H1 (cell line): ENCODE data around the gene SLC39A13. TPM values are rescaled to one million over a fixed set of nuclear protein-coding genes. Genes with fewer than 3 reads are reported as not detected.

Experiments
- CTCF ChIA-PET: fragments of 300-600 bp; sonication (Branson Sonifier 250); formaldehyde crosslinking; loops from one replicate; lab custom pipeline; 2021; ENCODE audit not compliant: partially characterized antibody; lab: Charles Lee
- POLR2A ChIA-PET: fragments of 300-600 bp; sonication (Branson Sonifier 250); formaldehyde crosslinking; loops from one replicate; lab custom pipeline; 2021; ENCODE audit warnings: inconsistent platforms; ENCODE audit not compliant: partially characterized antibody; lab: Charles Lee
- DNase-seq, 2 experiments: peaks; one replicate each; pipeline versions ENCODE4 v3.0.0 to v3.0.0-alpha.2; 2010 to 2022; ENCODE audit warnings: low spot score in 2 of 2, low read depth in 1 of 2, mixed read lengths in 1 of 2
- FAIRE-seq: peaks from 2 replicates; lab custom pipeline; 2011; peaks lifted over from hg19 to GRCh38; lab: Jason Lieb, UNC
- H2AFZ ChIP-seq: 2 replicates; pipeline ENCODE4 v1.8.1; 2012; ENCODE audit warnings: low read length, inconsistent platforms
- H2AK5ac ChIP-seq: 2 replicates; pipeline ENCODE4 v1.6.1; 2013; ENCODE audit warnings: low read depth, low read length
- H2BK120ac ChIP-seq: replicated peaks from 2 replicates; pipeline ENCODE3; 2013; ENCODE audit warnings: low read depth, low read length, inconsistent platforms
- H2BK12ac ChIP-seq: 2 replicates; pipeline ENCODE4 v1.6.1; 2013; ENCODE audit warnings: low read depth, low read length
- H2BK15ac ChIP-seq: 2 replicates; pipeline ENCODE4 v1.6.1; 2013; ENCODE audit warnings: low read length
- H2BK20ac ChIP-seq: 2 replicates; pipeline ENCODE4 v1.6.1; 2013; ENCODE audit warnings: low read length
- H2BK5ac ChIP-seq: 2 replicates; pipeline ENCODE4 v1.6.1; 2013; ENCODE audit warnings: low read depth, low read length
- H3K14ac ChIP-seq: 2 replicates; pipeline ENCODE4 v1.6.1; 2013; ENCODE audit warnings: inconsistent platforms; ENCODE audit not compliant: insufficient read length
- H3K18ac ChIP-seq: 2 replicates; pipeline ENCODE4 v1.6.1; 2013; ENCODE audit warnings: low read length; ENCODE audit errors: extremely low read depth
- H3K23ac ChIP-seq: 2 replicates; pipeline ENCODE4 v1.6.1; 2013; ENCODE audit warnings: inconsistent platforms; ENCODE audit not compliant: insufficient read length
- H3K23me2 ChIP-seq: 2 replicates; pipeline ENCODE4 v1.6.1; 2013; ENCODE audit warnings: low read depth, low read length
- H3K27ac ChIP-seq: 2 replicates; pipeline ENCODE4 v1.6.1; 2011; ENCODE audit warnings: low read depth, low read length, inconsistent platforms
- H3K27me3 ChIP-seq, 4 experiments: replicated peaks in 1 of 4; 1 replicate in 1 of 4; 2 replicates in 3 of 4; pipeline versions ENCODE4 v1.6.1 to v1.8.1; 2011 to 2013; ENCODE audit warnings: low read length in 3 of 4, mild to moderate bottlenecking in 3 of 4, inconsistent platforms in 2 of 4, mixed read lengths in 2 of 4, moderate library complexity in 1 of 4; ENCODE audit not compliant: control insufficient read depth in 3 of 4, insufficient read depth in 3 of 4; ENCODE audit errors: extremely low read depth in 1 of 4
- H3K36me3 ChIP-seq, 4 experiments: 2 replicates each; pipeline versions ENCODE4 v1.6.1 to v1.8.1; 2011 to 2013; ENCODE audit warnings: mild to moderate bottlenecking in 4 of 4, low read length in 3 of 4, moderate library complexity in 2 of 4, control low read depth in 1 of 4, inconsistent platforms in 1 of 4; ENCODE audit not compliant: insufficient read depth in 4 of 4, control insufficient read depth in 2 of 4
- H3K4ac ChIP-seq: replicated peaks from 2 replicates; pipeline ENCODE3; 2013; ENCODE audit warnings: low read length, low read depth, mixed read lengths, inconsistent platforms; ENCODE audit not compliant: insufficient read length
- H3K4me1 ChIP-seq, 4 experiments: replicated peaks in 1 of 4; 1 replicate in 1 of 4; 2 replicates in 3 of 4; pipeline versions ENCODE4 v1.6.1 to v1.8.1; 2011 to 2013; ENCODE audit warnings: low read length in 3 of 4, inconsistent platforms in 2 of 4, mixed read lengths in 1 of 4; ENCODE audit not compliant: insufficient read depth in 4 of 4, control insufficient read depth in 3 of 4
- H3K4me2 ChIP-seq, 2 experiments: 2 replicates each; pipeline versions ENCODE4 v1.6.1 to v1.8.1; 2011 to 2013; ENCODE audit warnings: low read depth in 2 of 2, low read length in 2 of 2, control low read depth in 1 of 2, inconsistent platforms in 1 of 2, mild to moderate bottlenecking in 1 of 2; ENCODE audit not compliant: insufficient read depth in 1 of 2
- H3K4me3 ChIP-seq, 4 experiments: fragments of 200-600, 300-600 bp in 1 of 4; sonication (generic), shearing (Covaris generic), sonication (Bioruptor Twin) in 1 of 4; 2 replicates each; pipeline versions ENCODE4 v1.5.1 to v1.8.1; 2011 to 2016; ENCODE audit warnings: low read length in 4 of 4, low read depth in 3 of 4, control low read depth in 2 of 4, inconsistent platforms in 2 of 4, mild to moderate bottlenecking in 2 of 4, mixed read lengths in 1 of 4, moderate library complexity in 1 of 4; ENCODE audit not compliant: insufficient read depth in 2 of 4; ENCODE audit errors: extremely low read depth in 1 of 4
- H3K56ac ChIP-seq: replicated peaks from 2 replicates; pipeline ENCODE3; 2013; ENCODE audit warnings: low read depth, mild to moderate bottlenecking, mixed read lengths, low read length, inconsistent platforms; ENCODE audit not compliant: insufficient read length
- H3K79me1 ChIP-seq: 2 replicates; pipeline ENCODE4 v1.6.1; 2013; ENCODE audit warnings: low read depth, low read length, control low read depth
- H3K79me2 ChIP-seq, 2 experiments: 2 replicates each; pipeline versions ENCODE4 v1.6.1 to v1.8.1; 2012 to 2013; ENCODE audit warnings: low read length in 2 of 2, mild to moderate bottlenecking in 2 of 2, inconsistent platforms in 1 of 2; ENCODE audit not compliant: insufficient read depth in 2 of 2, control insufficient read depth in 1 of 2
- H3K9ac ChIP-seq, 4 experiments: replicated peaks in 1 of 4; 1 replicate in 1 of 4; 2 replicates in 3 of 4; pipeline versions ENCODE4 v1.6.1 to v1.8.1; 2011 to 2013; ENCODE audit warnings: low read depth in 3 of 4, low read length in 3 of 4, control low read depth in 2 of 4, mild to moderate bottlenecking in 2 of 4, moderate library complexity in 2 of 4, inconsistent platforms in 1 of 4; ENCODE audit errors: extremely low read depth in 1 of 4
- H3K9me3 ChIP-seq, 2 experiments: 2 replicates each; pipeline versions ENCODE4 v1.6.1 to v1.8.1; 2012 to 2013; ENCODE audit warnings: mild to moderate bottlenecking in 2 of 2, moderate library complexity in 2 of 2, control low read depth in 1 of 2, inconsistent platforms in 1 of 2, low read depth in 1 of 2, low read length in 1 of 2, mixed read lengths in 1 of 2; ENCODE audit not compliant: insufficient read depth in 2 of 2
- H4K20me1 ChIP-seq, 2 experiments: replicated peaks in 1 of 2; 2 replicates each; pipeline versions ENCODE3 to v1.8.1; 2011 to 2013; ENCODE audit warnings: inconsistent platforms in 2 of 2, low read length in 2 of 2, mild to moderate bottlenecking in 1 of 2; ENCODE audit not compliant: insufficient read depth in 2 of 2, control insufficient read depth in 1 of 2
- H4K5ac ChIP-seq: 2 replicates; pipeline ENCODE4 v1.6.1; 2013; ENCODE audit warnings: low read length, low read depth, mixed read lengths, inconsistent platforms; ENCODE audit not compliant: insufficient read length
- H4K8ac ChIP-seq: 2 replicates; pipeline ENCODE4 v1.8.0; 2013; ENCODE audit warnings: mild to moderate bottlenecking, moderate library complexity, low read length, inconsistent platforms; ENCODE audit not compliant: insufficient read depth; ENCODE audit errors: extremely low read depth
- H4K91ac ChIP-seq: replicated peaks from 2 replicates; pipeline ENCODE3; 2013; ENCODE audit warnings: low read length, mixed read lengths, inconsistent platforms; ENCODE audit not compliant: insufficient read length
- ATF2 ChIP-seq: IDR thresholded peaks from 2 replicates; pipeline ENCODE4 v1.6.1; 2012; ENCODE audit warnings: low read length, inconsistent platforms
- CHD1 ChIP-seq: IDR thresholded peaks from 2 replicates; pipeline ENCODE4 v1.6.1; 2012; ENCODE audit warnings: low read depth, low read length, improper control_type of control experiment
- CTBP2 ChIP-seq: IDR thresholded peaks from 2 replicates; pipeline ENCODE4 v1.7.0; 2011; ENCODE audit warnings: borderline replicate concordance, mild to moderate bottlenecking, moderate library complexity, mixed read lengths, low read length; ENCODE audit not compliant: insufficient read depth, insufficient read length
- CTCF ChIP-seq, 3 experiments: IDR thresholded peaks; 1 replicate in 2 of 3; 2 replicates in 1 of 3; pipeline versions ENCODE4 v1.5.1 to v1.6.1; 2011; ENCODE audit warnings: low read length in 3 of 3, mild to moderate bottlenecking in 3 of 3, inconsistent platforms in 2 of 3, low read depth in 1 of 3, moderate library complexity in 1 of 3; ENCODE audit not compliant: insufficient read depth in 1 of 3; ENCODE audit errors: control extremely low read depth in 1 of 3
- JUND ChIP-seq: IDR thresholded peaks from 2 replicates; pipeline ENCODE4 v1.6.1; 2011; ENCODE audit warnings: mild to moderate bottlenecking, improper control_type of control experiment, low read length
- POLR2A ChIP-seq, 2 experiments: IDR thresholded peaks; 1 replicate in 1 of 2; 2 replicates in 1 of 2; pipeline ENCODE4 v1.6.1; 2011; ENCODE audit warnings: low read depth in 2 of 2, low read length in 2 of 2, mild to moderate bottlenecking in 2 of 2; ENCODE audit errors: control extremely low read depth in 1 of 2
- RXRA ChIP-seq: IDR thresholded peaks from 2 replicates; pipeline ENCODE4 v1.6.1; 2011; ENCODE audit warnings: low read depth, mild to moderate bottlenecking, low read length, moderate library complexity; ENCODE audit not compliant: insufficient read depth
- SRF ChIP-seq: IDR thresholded peaks from 2 replicates; pipeline ENCODE4 v1.6.1; 2011; ENCODE audit warnings: mild to moderate bottlenecking, low read depth, low read length, moderate library complexity
- TEAD4 ChIP-seq: IDR thresholded peaks from 2 replicates; pipeline ENCODE4 v1.6.1; 2012; ENCODE audit warnings: low read depth, low read length, inconsistent platforms, mixed read lengths
- YY1 ChIP-seq: IDR thresholded peaks from 2 replicates; pipeline ENCODE4 v1.6.1; 2011; ENCODE audit warnings: low read depth, mild to moderate bottlenecking, low read length
- WGBS, 2 experiments: shearing (Covaris generic) in 1 of 2; methylation state at CpG; one replicate each; pipeline versions ENCODE4 v1.1.6 to v1.1.7; 2013 to 2015; ENCODE audit warnings: low lambda C conversion rate in 2 of 2, mixed read lengths in 2 of 2, inconsistent platforms in 1 of 2, low coverage in 1 of 2, missing lambda C conversion rate in 1 of 2; ENCODE audit not compliant: insufficient replicate concordance in 2 of 2, insufficient coverage in 1 of 2, insufficient read length in 1 of 2; ENCODE audit errors: extremely low coverage in 1 of 2, missing lambda C conversion rate in 1 of 2; 5-methylcytosine and 5-hydroxymethylcytosine counted together
- polyA plus RNA-seq, 7 experiments: library from polyadenylated mRNA; depleted of rRNA in 3 of 7; stranded (reverse) in 5 of 7; unstranded in 2 of 7; fragments of >200 nt in 5 of 7; fragments of 200-250 nt in 2 of 7; gene quantifications; 1 replicate in 5 of 7; 2 replicates in 1 of 7; 4 replicates in 1 of 7; pipeline versions ENCODE4 v1.2.1 to v1.2.3, GENCODE V29; 2011 to 2013; ENCODE audit warnings: missing spikeins in 2 of 7, mixed read lengths in 2 of 7
- total RNA-seq: library from RNA; stranded (reverse); fragmentation: NEBNext Ultra II Directional; extraction: Animal tissue kit (Norgen Biotek cat#: 25700); gene quantifications from 2 replicates; pipeline ENCODE4 v1.2.1, GENCODE V29; 2021

SLC39A13 gene
- total and polyA plus RNA-seq, 2 of the 8 experiments (the other 6 are each of a cell fraction or from before 2014, with no cell fraction given): 23.2 to 30.0 TPM

DNA sequence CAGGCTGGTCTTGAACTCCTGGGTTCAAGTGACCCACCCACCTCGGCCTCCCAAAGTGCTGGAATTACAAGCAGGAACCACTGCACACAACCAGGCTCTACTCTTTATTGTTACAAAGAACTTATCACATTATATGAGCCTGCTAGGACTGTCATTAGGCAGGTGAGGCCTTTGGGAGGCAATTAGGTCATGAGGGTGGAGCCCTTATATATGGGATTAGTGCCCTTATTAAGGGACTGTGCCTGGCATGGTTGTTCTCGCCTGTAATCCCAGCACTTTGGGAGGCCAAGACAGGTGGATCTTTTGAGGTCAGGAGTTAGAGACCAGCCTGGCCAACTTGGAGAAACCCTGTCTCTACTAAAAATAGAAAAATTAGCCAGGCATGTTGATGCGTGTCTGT is 28.3 kb downstream of the SLC39A13 start:
- Histone ChIP-seq H2AFZ (no peak overlapping the region), H3K4me1 (no peaks in the 10 kb centered on the region), H3K23me2 (no peaks in the 10 kb centered on the region), H3K56ac (no peak overlapping the region), H3K36me3 (no peaks in the 10 kb centered on the region), H3K27ac (no peak overlapping the region), H4K5ac (no peak overlapping the region), H2BK15ac (no peak overlapping the region), H2AK5ac (no peak overlapping the region), H2BK12ac (no peak overlapping the region), H4K20me1 (no peaks in the 10 kb centered on the region), H4K8ac (no peak overlapping the region), H3K9me3 (no peaks in the 10 kb centered on the region), H3K23ac (no peak overlapping the region), H2BK120ac (no peak overlapping the region), H3K18ac (no peak overlapping the region), H3K4ac (no peak overlapping the region), H3K4me3 (no peak overlapping the region), H3K9ac (no peak overlapping the region), H2BK5ac (no peak overlapping the region), H3K4me2 (no peak overlapping the region), H3K27me3 (no peaks in the 10 kb centered on the region), H2BK20ac (no peak overlapping the region), H4K91ac (no peak overlapping the region), H3K79me1 (no peaks in the 10 kb centered on the region), H3K79me2 (no peaks in the 10 kb centered on the region), H3K14ac (no peak overlapping the region)
- DNase-seq: no peak
- POLR2A ChIA-PET: interaction anchor here (1.0 to 2.5 kb wide), 3 partner anchors 11 to 21 kb away, joined by 3 to 11 read pairs (median 5); partner anchors contain the start of gene PSMC3
- WGBS, 2 experiments: 91% methylated on average over 3 of the region's 3 CpGs; no CpG with 5 or more reads in 1 of the 2 experiments
- FAIRE-seq: no peak
- CTCF ChIA-PET: interaction anchor here (1.5 kb wide), 1 partner anchor 24 kb away, joined by 5 read pairs; no protein-coding TSS in a partner anchor
- TF ChIP-seq SRF: no peak
- no peak for TF ChIP-seq JUND
- TF ChIP-seq POLR2A (IDR thresholded peaks at IDR 0.05; ENCODE audit: control extremely low read depth in 1 of 2, low read depth in 2 of 2, low read length in 2 of 2): no peak
- no peak for TF ChIP-seq YY1
- TF ChIP-seq CTBP2: no peak
- TF ChIP-seq CHD1: no peak
- TF ChIP-seq TEAD4: no peak
- no peak for TF ChIP-seq ATF2
- no peak for TF ChIP-seq RXRA
- no peak for TF ChIP-seq CTCF (IDR thresholded peaks at IDR 0.05; ENCODE audit: control extremely low read depth in 1 of 3, insufficient read depth in 1 of 3, low read depth in 1 of 3, low read length in 3 of 3)
